CD4-positive, alpha-beta T cell treated with Interleukin-2 at 100 ng/mL for 4 hours (primary cell): ENCODE data around the gene ALKBH6.
A peak's percentile ranks its signal among the peaks of the same experiment; 100 is the strongest.
"Not testable (repeated sequence)": the region's sequence is repeated elsewhere in the genome, so short reads cannot be mapped to it uniquely, and the experiment has no call there.

Source experiments
- DNase-seq: peaks from one replicate; pipeline ENCODE4 v3.0.0-alpha.2; 2020; ENCODE audit warnings: low spot score

ALKBH6 gene

GRCh38 chr19:36014012-36014924 lies at the start of gene ALKBH6:
Gene ALKBH6, minus strand, starts transcription at chr19:36014213. Its CDS starts 816 bp downstream, at chr19:36013397.
- DNase-seq = peak; percentile 99

DNA sequence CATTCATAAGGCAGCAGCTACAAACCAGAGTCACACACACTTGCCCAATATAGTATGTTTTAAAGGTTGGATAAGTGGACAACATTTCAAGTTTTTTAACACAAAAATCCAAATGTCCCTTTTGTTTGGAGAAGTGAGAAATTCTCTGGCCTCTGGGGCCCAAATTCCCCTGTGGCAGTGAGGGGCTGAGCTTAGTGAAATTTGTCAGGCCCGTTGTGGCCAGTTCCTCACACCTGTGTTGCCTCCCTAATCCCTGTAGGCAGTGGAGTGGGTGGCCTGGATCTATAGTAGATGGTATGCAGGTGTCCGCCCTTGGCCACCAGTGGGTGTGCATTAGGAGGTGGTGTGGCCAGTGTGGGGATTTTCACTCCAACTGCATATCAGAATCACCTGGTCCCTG lies 47.4 kb upstream of the ALKBH6 start:
- DNase-seq = no peak

DNA sequence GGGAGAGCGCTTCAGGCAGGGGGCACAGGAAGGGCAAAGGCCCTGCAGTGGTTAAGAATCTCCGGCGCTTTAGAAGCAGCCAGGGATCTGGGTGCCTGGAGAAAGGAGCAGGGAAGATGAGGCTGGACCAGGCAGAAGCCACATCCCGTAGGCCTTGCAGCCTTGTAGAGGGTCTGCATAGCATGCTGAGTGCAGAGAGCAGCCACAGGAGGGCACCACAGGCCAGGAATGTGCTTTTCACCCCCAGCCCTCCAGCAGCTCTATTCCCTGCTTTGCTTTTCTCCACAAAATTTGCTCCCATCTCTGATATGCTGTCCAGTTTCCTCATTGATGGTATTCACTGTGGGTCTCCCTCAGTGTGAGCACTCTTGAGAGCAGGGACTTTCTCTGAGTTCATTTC lies 46.4 kb upstream of the ALKBH6 start:
- DNase-seq = no peak

- no peak for DNase-seq
Measured at GRCh38 chr19:36059180-36059910, 45.3 kb upstream of the ALKBH6 start.

DNA sequence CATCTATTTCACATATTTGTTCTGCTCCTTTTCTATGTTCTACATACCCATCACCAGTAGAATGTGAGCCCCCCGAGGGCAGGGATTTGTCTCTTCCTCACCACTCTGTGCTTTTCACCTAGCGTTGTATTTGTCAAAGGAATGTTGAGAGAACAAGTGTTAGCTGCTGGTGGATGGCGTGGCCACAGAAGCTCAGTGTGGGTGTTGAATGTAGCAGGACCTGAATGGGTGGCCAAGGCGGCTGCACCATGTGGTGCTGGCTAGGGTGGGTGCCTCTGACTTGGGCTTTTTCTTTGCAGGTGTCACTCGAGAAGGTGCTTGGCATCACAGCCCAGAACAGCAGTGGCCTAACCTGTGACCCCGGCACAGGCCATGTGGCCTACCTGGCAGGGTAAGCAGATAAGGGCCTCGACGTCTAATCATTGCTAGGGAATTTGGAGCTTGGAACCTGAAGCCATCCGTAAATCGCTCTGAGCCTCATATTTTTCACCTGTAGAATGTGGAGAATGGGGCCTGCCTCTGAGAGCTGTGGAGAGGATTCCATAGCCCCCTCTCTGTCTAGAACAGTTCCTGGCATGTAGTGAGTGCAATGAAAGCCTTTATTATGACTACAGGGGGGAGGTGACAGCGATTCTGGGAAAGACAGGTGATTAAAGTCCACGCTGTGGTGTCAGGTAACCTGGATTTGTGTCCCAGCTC lies 44.6 kb upstream of the ALKBH6 start:
- no peak for DNase-seq

DNA sequence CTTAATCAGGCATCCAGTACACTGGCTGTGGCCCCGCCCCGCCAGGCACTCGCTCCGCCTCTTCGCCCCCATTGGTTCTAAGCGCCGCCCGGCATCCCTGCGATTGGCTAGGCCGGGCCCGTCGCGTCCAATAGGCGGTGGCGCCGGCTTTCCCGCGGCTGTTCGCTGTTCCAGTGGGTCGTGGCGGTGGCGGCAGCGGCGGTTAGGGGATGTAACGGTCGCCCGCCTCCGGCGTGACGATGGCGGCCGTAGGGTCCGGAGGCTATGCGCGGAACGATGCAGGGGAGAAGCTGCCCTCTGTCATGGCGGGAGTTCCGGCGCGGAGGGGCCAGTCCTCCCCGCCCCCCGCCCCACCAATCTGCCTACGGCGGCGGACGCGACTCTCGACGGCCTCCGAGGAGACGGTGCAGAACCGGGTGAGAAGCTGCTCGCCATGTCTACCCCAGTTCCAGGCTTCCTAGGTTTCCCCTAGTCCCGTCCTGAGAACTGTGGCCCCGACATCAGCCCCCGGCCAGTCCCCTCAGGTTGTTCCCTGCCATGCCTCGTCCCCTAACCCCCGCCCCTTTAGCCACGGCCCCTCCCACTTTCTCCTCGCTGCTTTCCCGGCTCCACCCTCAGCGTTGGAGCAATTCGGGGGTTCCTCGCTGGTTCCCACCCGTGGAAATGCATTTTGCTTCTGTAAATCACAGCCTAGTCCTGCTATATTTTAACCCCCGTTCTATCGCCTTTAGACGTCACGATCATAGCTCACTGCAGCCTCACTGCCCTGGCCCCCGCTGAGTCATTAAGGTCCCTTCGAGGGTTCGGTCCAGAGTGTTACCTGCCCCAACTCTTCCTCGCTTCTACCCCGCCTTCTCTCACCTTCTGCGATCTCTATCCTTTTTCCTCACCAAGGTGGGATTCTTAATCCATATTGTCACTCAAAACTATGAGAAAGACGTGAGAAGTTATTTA lies 41.0 kb upstream of the ALKBH6 start, which contains the start of gene WDR62:
TSS of gene WDR62 (plus strand) at position 165 of the 954 bp plus-strand sequence. CDS start at position 240, 75 bp downstream.
- DNase-seq = peak; percentile 93

- peak; percentile 100 for DNase-seq
Measured at GRCh38 chr19:36054119-36054732, 40.2 kb upstream of the ALKBH6 start, which contains the start of gene THAP8. Gene THAP8, minus strand, starts transcription at chr19:36054285. Its CDS starts 68 bp downstream, at chr19:36054217.

GRCh38 chr19:36051637-36052036 lies 37.6 kb upstream of the ALKBH6 start:
- DNase-seq = no peak

DNA sequence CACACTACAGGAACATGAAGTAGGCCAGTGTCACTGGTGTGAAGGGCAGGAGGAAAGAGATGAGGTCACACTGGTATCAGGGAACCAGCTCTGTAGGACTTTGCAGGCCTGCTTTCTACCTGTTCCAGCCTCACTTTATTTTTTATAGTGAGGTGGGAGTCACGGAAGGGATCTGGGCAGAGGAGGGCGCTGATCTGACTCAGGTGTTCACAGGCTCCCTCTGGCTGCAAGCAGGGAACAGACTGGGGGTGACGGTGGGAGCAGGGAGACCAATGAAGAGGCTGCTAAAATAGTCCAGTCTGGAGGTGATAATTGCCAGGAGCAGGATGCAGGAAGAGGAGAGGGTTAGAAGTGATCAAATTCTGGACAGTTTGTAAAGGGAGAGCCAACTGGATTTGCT lies 37.2 kb upstream of the ALKBH6 start:
- DNase-seq = no peak

DNA sequence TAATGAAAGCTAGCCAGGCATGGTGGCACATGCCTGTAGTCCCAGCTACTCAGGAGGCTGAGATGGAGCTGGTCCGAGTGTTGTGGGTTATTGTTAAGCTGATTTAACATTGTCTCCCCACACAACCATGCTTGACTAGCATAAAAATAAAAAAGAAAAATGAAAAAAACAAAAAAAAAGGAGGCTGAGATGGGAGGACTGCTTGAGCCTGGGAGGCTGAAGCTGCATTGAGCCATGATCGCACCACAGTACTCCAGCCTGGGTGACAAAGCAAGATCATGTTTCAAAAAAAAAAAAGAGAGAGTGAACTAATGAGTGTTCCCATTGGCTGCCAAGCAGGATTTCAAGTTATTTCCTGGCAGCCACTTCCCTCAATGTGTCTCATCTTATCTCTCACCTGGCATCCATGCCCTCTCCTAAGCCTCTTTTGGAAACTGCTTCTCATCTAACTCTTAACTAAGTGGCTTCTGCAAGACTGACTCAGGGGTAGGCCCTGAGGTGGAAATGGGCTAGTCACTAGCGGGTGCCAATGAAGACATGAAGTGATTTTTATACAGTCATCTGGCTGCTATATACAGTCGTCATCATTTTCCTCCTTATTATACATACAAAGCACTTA lies 35.2 kb upstream of the ALKBH6 start:
- DNase-seq = no peak

- DNase-seq = no peak
Measured at GRCh38 chr19:36047835-36048234, 33.8 kb upstream of the ALKBH6 start.

DNA sequence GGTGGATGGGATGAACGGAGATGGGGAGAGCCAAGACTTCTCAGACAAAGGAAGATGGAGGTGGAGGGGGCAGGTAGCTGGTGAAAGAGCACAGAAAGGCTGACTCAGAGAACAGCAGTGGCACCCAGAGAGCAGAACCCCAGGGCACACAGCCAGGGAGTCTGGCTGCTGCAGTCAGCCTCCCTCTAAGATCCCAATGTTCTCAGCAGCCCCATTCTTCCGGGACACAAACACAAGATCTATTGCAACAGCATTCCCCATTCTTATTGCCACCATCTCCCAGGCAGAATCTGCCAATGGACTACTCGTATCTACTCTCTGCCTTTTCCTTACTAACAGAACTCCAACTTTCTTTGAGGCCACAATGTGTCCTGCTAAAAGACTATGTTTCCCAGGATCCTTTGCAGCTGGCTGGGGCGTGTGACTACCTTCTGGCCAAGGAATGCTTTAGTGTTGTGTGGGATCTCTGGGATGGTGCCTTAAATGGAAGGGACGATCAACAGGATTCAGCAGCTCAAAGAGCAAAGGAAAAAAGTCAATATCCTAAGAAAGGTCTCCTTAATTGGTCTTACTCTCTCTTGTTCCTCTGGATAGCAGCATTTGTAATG lies 32.5 kb upstream of the ALKBH6 start:
- no peak for DNase-seq

- DNase-seq = no peak
Measured at GRCh38 chr19:36043952-36044351, 29.9 kb upstream of the ALKBH6 start.

GRCh38 chr19:36041831-36042230 lies 27.8 kb upstream of the ALKBH6 start:
- DNase-seq = no peak

- DNase-seq = not testable (repeated sequence)
Measured at GRCh38 chr19:36041092-36041491, 27.1 kb upstream of the ALKBH6 start.

DNA sequence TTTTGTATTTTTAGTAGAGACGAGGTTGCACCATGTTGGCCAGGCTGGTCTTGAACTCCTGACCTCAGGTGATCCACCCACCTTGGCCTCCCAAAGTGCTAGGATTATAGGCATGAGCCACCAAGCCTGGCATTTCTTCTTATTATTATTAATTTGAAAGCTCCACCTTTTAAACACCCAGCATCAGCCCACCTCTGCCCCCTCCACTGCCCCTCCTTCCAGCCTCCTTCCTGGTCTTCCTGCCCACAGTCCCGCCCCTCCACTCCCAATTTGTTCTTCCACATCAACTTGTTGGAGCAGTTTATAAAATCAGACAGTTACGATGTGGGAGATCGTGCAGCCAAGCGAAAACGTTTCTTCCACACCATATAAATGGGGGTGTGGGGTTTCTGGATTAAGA lies 26.5 kb upstream of the ALKBH6 start:
- DNase-seq = no peak

DNA sequence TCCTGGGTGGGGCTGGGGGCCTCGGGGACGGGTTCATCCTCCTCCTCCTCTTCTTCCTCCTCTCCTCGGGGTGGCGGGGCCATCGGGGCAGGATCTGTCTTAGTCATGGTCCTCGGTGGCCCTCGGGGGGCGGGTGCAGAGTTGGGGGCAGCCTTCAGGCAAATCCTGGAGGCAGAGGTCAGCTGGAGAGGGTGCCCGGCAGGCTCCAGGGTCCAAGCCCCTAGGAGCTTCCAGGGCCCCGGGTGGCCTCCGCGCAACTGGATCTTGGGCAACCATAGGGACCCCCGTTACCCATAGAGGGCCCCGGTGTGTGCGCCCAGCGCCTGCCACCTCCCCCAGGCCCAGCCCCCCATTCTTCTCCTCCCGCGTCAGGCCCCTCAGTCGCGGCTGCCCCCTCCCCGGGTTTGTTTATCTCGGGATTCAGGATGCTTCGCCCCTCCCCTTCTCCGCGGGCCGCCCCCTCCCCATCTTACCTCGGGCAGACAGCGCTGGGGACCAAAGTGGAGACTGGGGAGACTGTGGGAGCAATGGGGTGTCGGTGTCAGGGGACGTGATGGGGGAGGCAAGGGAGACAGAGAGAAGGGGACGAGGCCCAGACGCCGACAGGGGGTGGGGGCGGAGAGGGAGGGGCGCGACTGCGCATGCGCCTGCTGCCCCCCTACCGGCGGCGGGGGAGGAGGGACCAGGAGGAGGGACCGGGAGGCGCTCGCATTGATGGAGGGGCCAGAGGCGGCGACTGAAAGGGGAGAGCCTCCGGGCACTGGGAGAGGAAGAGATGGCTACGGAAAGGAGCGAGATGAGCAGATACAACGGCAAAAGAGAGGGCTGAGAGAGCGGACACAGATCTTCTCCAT lies 18.5 kb upstream of the ALKBH6 start, which contains the start of gene CLIP3:
TSS of gene CLIP3 (minus strand) at position 623 of the 854 bp plus-strand sequence. CDS start at position 107, 516 bp downstream.
- DNase-seq = peak; percentile 8

DNA sequence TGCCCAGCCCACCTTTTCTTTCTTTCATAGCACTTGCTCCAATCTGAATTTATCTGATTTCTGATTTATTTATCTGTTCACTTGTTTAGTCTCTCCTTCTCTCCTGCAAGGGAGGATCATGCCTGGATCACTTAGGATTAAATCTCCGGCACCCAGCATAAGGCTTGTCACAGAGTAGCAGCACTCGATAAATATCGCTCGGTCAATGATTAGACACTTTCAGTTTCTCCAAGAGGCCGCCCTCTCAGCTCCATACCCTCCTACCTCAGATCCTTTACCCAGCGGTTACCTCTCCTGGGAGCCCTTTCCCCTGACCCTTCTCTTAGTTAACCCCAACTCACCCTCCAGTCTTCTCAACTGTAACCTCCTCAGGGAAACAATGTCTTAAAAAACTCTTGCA lies 17.3 kb upstream of the ALKBH6 start:
- DNase-seq = no peak
